ENCODE data around the gene PANK1. TPM values are rescaled to one million over a fixed set of nuclear protein-coding genes. Genes with fewer than 3 reads are reported as not detected.

Gene PANK1
- total and polyA plus RNA-seq, 2 of the 4 experiments (the other 2 are of a cell fraction): 3.0 to 8.8 TPM

GRCh38 chr10:89627830-89628229 is 17.2 kb downstream of the PANK1 start:
- H4K5ac ChIP-seq (ENCODE audit: low read depth, low read length): no peak overlapping the region
- H2AK5ac ChIP-seq (ENCODE audit: low read depth, low read length): no peak overlapping the region
- no peak overlapping the region for H3K4me3 ChIP-seq (ENCODE audit: insufficient read depth, low read depth, low read length)
- dilution Hi-C loops (cut with HindIII; ENCODE audit: low sequenced_read_pairs, unreplicated experiment): no loop called here
- no peak overlapping the region for H3K4me2 ChIP-seq (ENCODE audit: low read depth, low read length)
- peaks cover 7% of the 10 kb centered on the region for H3K9me1 ChIP-seq (ENCODE audit: insufficient read depth, low read length)
- H3K9me3 ChIP-seq (ENCODE audit: control insufficient read depth, insufficient read depth, low read length): no peaks in the 10 kb centered on the region
- no peak overlapping the region for H2BK120ac ChIP-seq (ENCODE audit: low read depth, low read length)
- no CpG with 5 or more reads among the region's 1 CpG for WGBS, 2 experiments (ENCODE audit: extremely low coverage in 2 of 2, insufficient read length in 1 of 2)
- no peak overlapping the region for H4K91ac ChIP-seq (ENCODE audit: insufficient read depth, low read depth, low read length)
- no peak overlapping the region for H3K4ac ChIP-seq (ENCODE audit: low read depth, low read length)
- no peak overlapping the region for H3K56ac ChIP-seq (ENCODE audit: extremely low read depth, insufficient read depth, low read length)
- peaks cover 9 to 42% of the 10 kb centered on the region in 2 experiments; a peak in 3 of 4 replicates for H3K79me1 ChIP-seq (ENCODE audit: low read depth in 1 of 2, low read length in 2 of 2)
- H3K4me1 ChIP-seq (ENCODE audit: control insufficient read depth, insufficient read depth, low read length): peaks cover 11% of the 10 kb centered on the region
- in situ Hi-C loops (cut with MboI; ENCODE audit: low sequenced_read_pairs): no loop called here
- H3K14ac ChIP-seq (replicated peaks; ENCODE audit: low read depth, low read length): no peak overlapping the region
- H4K8ac ChIP-seq (ENCODE audit: low read depth in 2 of 2, low read length in 2 of 2): no peak overlapping the region
- H2BK5ac ChIP-seq (ENCODE audit: low read depth, low read length, poor library complexity, severe bottlenecking): no peak overlapping the region
- no peak overlapping the region for H3K18ac ChIP-seq (ENCODE audit: low read depth, low read length)
- POLR2A ChIA-PET (ENCODE audit: unreplicated experiment): no interaction called here
- no peak overlapping the region for H3K27ac ChIP-seq (ENCODE audit: insufficient read depth, low read length)
- DNase-seq: no peak
- no peak overlapping the region for H3K9ac ChIP-seq (ENCODE audit: low read depth, low read length)
- no TSS peak for BruUV-seq (replicated peaks)
- ATAC-seq (ENCODE audit: low read depth): no peak
- TF ChIP-seq NFE2L2 (IDR thresholded peaks at IDR 0.05; ENCODE audit: low read depth, low read length) (no peak), POLR2A (IDR thresholded peaks at IDR 0.05; ENCODE audit: low read depth, low read length) (no peak), CTCF (conservative IDR thresholded peaks at IDR 0.05; ENCODE audit: low read depth, low read length) (no peak), SMC3 (IDR thresholded peaks at IDR 0.05; ENCODE audit: low read depth, low read length) (no peak), CEBPB (IDR thresholded peaks at IDR 0.05; ENCODE audit: low read depth, low read length) (no peak), MXI1 (IDR thresholded peaks at IDR 0.05; ENCODE audit: borderline replicate concordance, low read depth, low read length) (no peak), BHLHE40 (IDR thresholded peaks at IDR 0.05; ENCODE audit: low read depth, low read length) (no peak), RAD21 (IDR thresholded peaks at IDR 0.05; ENCODE audit: low read length) (no peak), RFX5 (IDR thresholded peaks at IDR 0.05; ENCODE audit: low read depth, low read length) (no peak), MAZ (IDR thresholded peaks at IDR 0.05; ENCODE audit: borderline replicate concordance, low read depth, low read length) (no peak), FOS (IDR thresholded peaks at IDR 0.05; ENCODE audit: low read depth, low read length) (no peak), CHD1 (IDR thresholded peaks at IDR 0.05; ENCODE audit: low read depth, low read length) (no peak), MAFK (IDR thresholded peaks at IDR 0.05; ENCODE audit: low read depth, low read length) (no peak), RCOR1 (IDR thresholded peaks at IDR 0.05; ENCODE audit: insufficient replicate concordance, low read length) (no peak)
- TF ChIP-seq, protein P1, sequence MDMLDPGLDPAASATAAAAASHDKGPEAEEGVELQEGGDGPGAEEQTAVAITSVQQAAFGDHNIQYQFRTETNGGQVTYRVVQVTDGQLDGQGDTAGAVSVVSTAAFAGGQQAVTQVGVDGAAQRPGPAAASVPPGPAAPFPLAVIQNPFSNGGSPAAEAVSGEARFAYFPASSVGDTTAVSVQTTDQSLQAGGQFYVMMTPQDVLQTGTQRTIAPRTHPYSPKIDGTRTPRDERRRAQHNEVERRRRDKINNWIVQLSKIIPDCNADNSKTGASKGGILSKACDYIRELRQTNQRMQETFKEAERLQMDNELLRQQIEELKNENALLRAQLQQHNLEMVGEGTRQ (IDR thresholded peaks at IDR 0.05; ENCODE audit: low read depth, low read length): no peak
- TF ChIP-seq, protein P2, sequence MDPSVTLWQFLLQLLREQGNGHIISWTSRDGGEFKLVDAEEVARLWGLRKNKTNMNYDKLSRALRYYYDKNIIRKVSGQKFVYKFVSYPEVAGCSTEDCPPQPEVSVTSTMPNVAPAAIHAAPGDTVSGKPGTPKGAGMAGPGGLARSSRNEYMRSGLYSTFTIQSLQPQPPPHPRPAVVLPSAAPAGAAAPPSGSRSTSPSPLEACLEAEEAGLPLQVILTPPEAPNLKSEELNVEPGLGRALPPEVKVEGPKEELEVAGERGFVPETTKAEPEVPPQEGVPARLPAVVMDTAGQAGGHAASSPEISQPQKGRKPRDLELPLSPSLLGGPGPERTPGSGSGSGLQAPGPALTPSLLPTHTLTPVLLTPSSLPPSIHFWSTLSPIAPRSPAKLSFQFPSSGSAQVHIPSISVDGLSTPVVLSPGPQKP (IDR thresholded peaks at IDR 0.05; ENCODE audit: borderline replicate concordance, low read depth, low read length): no peak
- H2BK15ac ChIP-seq (ENCODE audit: low read depth, low read length): no peak overlapping the region
- CTCF ChIA-PET: interaction anchor here (1.0 kb wide), 1 partner anchor 22 kb away, joined by 3 read pairs; no protein-coding TSS in a partner anchor
- intact Hi-C loops (cut with micrococcal nuclease): no loop called here
- no peaks in the 10 kb centered on the region for H3K36me3 ChIP-seq (ENCODE audit: control insufficient read depth, insufficient read depth, low read length)
- H2AFZ ChIP-seq (replicated peaks; ENCODE audit: low read length, poor library complexity): no peak overlapping the region
- H2BK20ac ChIP-seq (ENCODE audit: low read depth, low read length): no peak overlapping the region
- H4K20me1 ChIP-seq (ENCODE audit: insufficient read depth, low read length): no peaks in the 10 kb centered on the region
- H2AK9ac ChIP-seq (replicated peaks; ENCODE audit: low read depth, low read length, poor library complexity): no peak overlapping the region
- no peak overlapping the region for H3K23ac ChIP-seq (ENCODE audit: low read depth, low read length)
- no peaks in the 10 kb centered on the region for H3K27me3 ChIP-seq (ENCODE audit: control insufficient read depth, insufficient read depth, low read length)

All from IMR-90 (cell line).